ENCODE results near the gene C1orf226.

The C1orf226 gene

GRCh38 chr1:162367772-162368171 lies 13.8 kb upstream of the C1orf226 start:
- Mint-ChIP-seq H3K27ac (ENCODE audit: low read depth) (no peak overlapping the region), H3K4me1 (no peaks in the 10 kb centered on the region), H3K9me3 (no peaks in the 10 kb centered on the region), H3K27me3 (peaks cover 27% of the 10 kb centered on the region), H3K4me3 (no peak overlapping the region), H3K36me3 (ENCODE audit: insufficient read depth) (no peaks in the 10 kb centered on the region)
- DNase-seq (ENCODE audit: low spot score in 2 of 2) (no peak), ATAC-seq (replicated peaks; ENCODE audit: extremely low read depth, poor library complexity, severe bottlenecking) (no peak)

- no peak overlapping the region for H3K27ac Mint-ChIP-seq (ENCODE audit: low read depth)
- ATAC-seq (replicated peaks; ENCODE audit: extremely low read depth, poor library complexity, severe bottlenecking), result no peak
- H3K4me3 Mint-ChIP-seq, result no peak overlapping the region
- no peak for DNase-seq (ENCODE audit: low spot score in 2 of 2)
- peaks cover 22% of the 10 kb centered on the region for H3K27me3 Mint-ChIP-seq
- H3K36me3 Mint-ChIP-seq (ENCODE audit: insufficient read depth), result no peaks in the 10 kb centered on the region
- no peaks in the 10 kb centered on the region for H3K4me1 Mint-ChIP-seq
- no peaks in the 10 kb centered on the region for H3K9me3 Mint-ChIP-seq
These were observed 13.1 kb upstream of the C1orf226 start for GRCh38 chr1:162368451-162368850.

GRCh38 chr1:162369571-162369970 lies 12.0 kb upstream of the C1orf226 start:
- Mint-ChIP-seq H3K36me3 (ENCODE audit: insufficient read depth) (no peaks in the 10 kb centered on the region), H3K27me3 (peaks cover 10% of the 10 kb centered on the region), H3K4me1 (no peaks in the 10 kb centered on the region), H3K9me3 (no peaks in the 10 kb centered on the region), H3K4me3 (no peak overlapping the region), H3K27ac (ENCODE audit: low read depth) (no peak overlapping the region)
- no peak for ATAC-seq (replicated peaks; ENCODE audit: extremely low read depth, poor library complexity, severe bottlenecking)
- DNase-seq (ENCODE audit: low spot score in 2 of 2), result no peak

- no peaks in the 10 kb centered on the region for H3K4me1 Mint-ChIP-seq
- no peak overlapping the region for H3K4me3 Mint-ChIP-seq
- ATAC-seq (replicated peaks; ENCODE audit: extremely low read depth, poor library complexity, severe bottlenecking), result no peak
- H3K27me3 Mint-ChIP-seq, result peaks cover 5% of the 10 kb centered on the region
- no peaks in the 10 kb centered on the region for H3K9me3 Mint-ChIP-seq
- no peak overlapping the region for H3K27ac Mint-ChIP-seq (ENCODE audit: low read depth)
- DNase-seq (ENCODE audit: low spot score in 2 of 2), result no peak
- H3K36me3 Mint-ChIP-seq (ENCODE audit: insufficient read depth), result no peaks in the 10 kb centered on the region
These were observed 11.4 kb upstream of the C1orf226 start for GRCh38 chr1:162370161-162370560.

GRCh38 chr1:162370721-162371120 lies 10.8 kb upstream of the C1orf226 start:
- Mint-ChIP-seq H3K9me3 (no peaks in the 10 kb centered on the region), H3K36me3 (ENCODE audit: insufficient read depth) (no peaks in the 10 kb centered on the region), H3K27ac (ENCODE audit: low read depth) (no peak overlapping the region), H3K4me3 (no peak overlapping the region), H3K4me1 (no peaks in the 10 kb centered on the region), H3K27me3 (no peaks in the 10 kb centered on the region)
- DNase-seq (ENCODE audit: low spot score in 2 of 2) (no peak), ATAC-seq (replicated peaks; ENCODE audit: extremely low read depth, poor library complexity, severe bottlenecking) (no peak)

GRCh38 chr1:162371611-162372010 lies 9.9 kb upstream of the C1orf226 start:
- H3K4me1 Mint-ChIP-seq, result no peaks in the 10 kb centered on the region
- no peak for DNase-seq (ENCODE audit: low spot score in 2 of 2)
- no peaks in the 10 kb centered on the region for H3K9me3 Mint-ChIP-seq
- H3K27ac Mint-ChIP-seq (ENCODE audit: low read depth), result no peak overlapping the region
- no peaks in the 10 kb centered on the region for H3K36me3 Mint-ChIP-seq (ENCODE audit: insufficient read depth)
- H3K27me3 Mint-ChIP-seq, result no peaks in the 10 kb centered on the region
- no peak overlapping the region for H3K4me3 Mint-ChIP-seq
- no peak for ATAC-seq (replicated peaks; ENCODE audit: extremely low read depth, poor library complexity, severe bottlenecking)

- DNase-seq (ENCODE audit: low spot score in 2 of 2) (no peak), ATAC-seq (replicated peaks; ENCODE audit: extremely low read depth, poor library complexity, severe bottlenecking) (no peak)
- no peak overlapping the region for H3K4me3 Mint-ChIP-seq
- H3K9me3 Mint-ChIP-seq, result no peaks in the 10 kb centered on the region
- no peak overlapping the region for H3K27ac Mint-ChIP-seq (ENCODE audit: low read depth)
- H3K4me1 Mint-ChIP-seq, result no peaks in the 10 kb centered on the region
- H3K36me3 Mint-ChIP-seq (ENCODE audit: insufficient read depth), result no peaks in the 10 kb centered on the region
- no peaks in the 10 kb centered on the region for H3K27me3 Mint-ChIP-seq
These were observed 9.1 kb upstream of the C1orf226 start for GRCh38 chr1:162372159-162373071.

- Mint-ChIP-seq H3K27me3 (no peaks in the 10 kb centered on the region), H3K4me3 (no peak overlapping the region), H3K4me1 (no peaks in the 10 kb centered on the region), H3K27ac (ENCODE audit: low read depth) (no peak overlapping the region), H3K9me3 (no peaks in the 10 kb centered on the region), H3K36me3 (ENCODE audit: insufficient read depth) (no peaks in the 10 kb centered on the region)
- no peak for DNase-seq (ENCODE audit: low spot score in 2 of 2)
- ATAC-seq (replicated peaks; ENCODE audit: extremely low read depth, poor library complexity, severe bottlenecking), result no peak
These were observed 8.5 kb upstream of the C1orf226 start for GRCh38 chr1:162373072-162373427.

GRCh38 chr1:162373541-162374260 lies 7.8 kb upstream of the C1orf226 start:
- H3K36me3 Mint-ChIP-seq (ENCODE audit: insufficient read depth), result no peaks in the 10 kb centered on the region
- H3K9me3 Mint-ChIP-seq, result no peaks in the 10 kb centered on the region
- no peaks in the 10 kb centered on the region for H3K27me3 Mint-ChIP-seq
- H3K4me3 Mint-ChIP-seq, result no peak overlapping the region
- ATAC-seq (replicated peaks; ENCODE audit: extremely low read depth, poor library complexity, severe bottlenecking) (no peak), DNase-seq (ENCODE audit: low spot score in 2 of 2) (no peak)
- no peak overlapping the region for H3K27ac Mint-ChIP-seq (ENCODE audit: low read depth)
- H3K4me1 Mint-ChIP-seq, result no peaks in the 10 kb centered on the region

GRCh38 chr1:162374406-162374805 lies 7.1 kb upstream of the C1orf226 start:
- DNase-seq (ENCODE audit: low spot score in 2 of 2), result no peak
- H3K4me1 Mint-ChIP-seq, result no peaks in the 10 kb centered on the region
- no peak overlapping the region for H3K27ac Mint-ChIP-seq (ENCODE audit: low read depth)
- no peak for ATAC-seq (replicated peaks; ENCODE audit: extremely low read depth, poor library complexity, severe bottlenecking)
- no peaks in the 10 kb centered on the region for H3K9me3 Mint-ChIP-seq
- no peaks in the 10 kb centered on the region for H3K36me3 Mint-ChIP-seq (ENCODE audit: insufficient read depth)
- H3K27me3 Mint-ChIP-seq, result no peaks in the 10 kb centered on the region
- H3K4me3 Mint-ChIP-seq, result no peak overlapping the region

- H3K27me3 Mint-ChIP-seq, result no peaks in the 10 kb centered on the region
- no peak overlapping the region for H3K27ac Mint-ChIP-seq (ENCODE audit: low read depth)
- DNase-seq (ENCODE audit: low spot score in 2 of 2) (no peak), ATAC-seq (replicated peaks; ENCODE audit: extremely low read depth, poor library complexity, severe bottlenecking) (no peak)
- no peak overlapping the region for H3K4me3 Mint-ChIP-seq
- no peaks in the 10 kb centered on the region for H3K9me3 Mint-ChIP-seq
- no peaks in the 10 kb centered on the region for H3K4me1 Mint-ChIP-seq
- H3K36me3 Mint-ChIP-seq (ENCODE audit: insufficient read depth), result no peaks in the 10 kb centered on the region
These were observed 6.1 kb upstream of the C1orf226 start for GRCh38 chr1:162375463-162375862.

GRCh38 chr1:162376691-162377090 lies 4.8 kb upstream of the C1orf226 start, which contains the start of gene SPATA46:
Gene SPATA46, minus strand, starts transcription at chr1:162376854. Its CDS starts 64 bp downstream, at chr1:162376790.
- no peak for ATAC-seq (replicated peaks; ENCODE audit: extremely low read depth, poor library complexity, severe bottlenecking)
- H3K27me3 Mint-ChIP-seq, result no peaks in the 10 kb centered on the region

More at GRCh38 chr1:162376691-162377090, 4.8 kb upstream of the C1orf226 start, which contains the start of gene SPATA46:
- H3K27ac Mint-ChIP-seq (ENCODE audit: low read depth), result no peak within 1 kb of the TSS
- H3K4me1 Mint-ChIP-seq, result no peaks in the 10 kb centered on the region
- no peak within 1 kb of the TSS for H3K4me3 Mint-ChIP-seq
- no peak for DNase-seq (ENCODE audit: low spot score in 2 of 2)
- no peaks in the 10 kb centered on the region for H3K9me3 Mint-ChIP-seq
- no peaks in the 10 kb centered on the region for H3K36me3 Mint-ChIP-seq (ENCODE audit: insufficient read depth)
